Measurements from ENCODE around the gene ENPP5. TPM values are rescaled to one million over a fixed set of nuclear protein-coding genes. Genes with fewer than 3 reads are reported as not detected.

The ENPP5 gene
- total and polyA plus RNA-seq, 2 of the 4 experiments (the other 2 are of a cell fraction) = under 0.01 TPM; not detected in 1

- Histone ChIP-seq H2BK5ac (ENCODE audit: low read depth, low read length, poor library complexity, severe bottlenecking) (no peak overlapping the region), H4K91ac (ENCODE audit: insufficient read depth, low read depth, low read length) (no peak overlapping the region), H2AK5ac (ENCODE audit: low read depth, low read length) (no peak overlapping the region), H3K18ac (ENCODE audit: low read depth, low read length) (no peak overlapping the region), H3K4me2 (ENCODE audit: low read depth, low read length) (no peak overlapping the region), H3K9me3 (ENCODE audit: control insufficient read depth, insufficient read depth, low read length) (no peaks in the 10 kb centered on the region), H2BK15ac (ENCODE audit: low read depth, low read length) (no peak overlapping the region), H2BK20ac (ENCODE audit: low read depth, low read length) (no peak overlapping the region), H3K4ac (ENCODE audit: low read depth, low read length) (no peak overlapping the region), H4K8ac (ENCODE audit: low read depth in 2 of 2, low read length in 2 of 2) (no peak overlapping the region), H4K5ac (ENCODE audit: low read depth, low read length) (no peak overlapping the region), H3K56ac (ENCODE audit: extremely low read depth, insufficient read depth, low read length) (no peak overlapping the region), H2AFZ (replicated peaks; ENCODE audit: low read length, poor library complexity) (no peak overlapping the region), H3K36me3 (ENCODE audit: control insufficient read depth, insufficient read depth, low read length) (no peaks in the 10 kb centered on the region), H2AK9ac (replicated peaks; ENCODE audit: low read depth, low read length, poor library complexity) (no peak overlapping the region), H3K23ac (ENCODE audit: low read depth, low read length) (no peak overlapping the region), H3K27ac (ENCODE audit: insufficient read depth, low read length) (no peak overlapping the region), H3K9me1 (ENCODE audit: insufficient read depth, low read length) (no peaks in the 10 kb centered on the region), H2BK120ac (ENCODE audit: low read depth, low read length) (no peak overlapping the region), H3K14ac (replicated peaks; ENCODE audit: low read depth, low read length) (no peak overlapping the region), H3K4me1 (ENCODE audit: control insufficient read depth, insufficient read depth, low read length) (no peaks in the 10 kb centered on the region), H3K4me3 (ENCODE audit: insufficient read depth, low read depth, low read length) (no peak overlapping the region), H3K27me3 (ENCODE audit: control insufficient read depth, insufficient read depth, low read length) (no peaks in the 10 kb centered on the region), H4K20me1 (ENCODE audit: insufficient read depth, low read length) (no peaks in the 10 kb centered on the region), H3K79me1 (ENCODE audit: low read depth in 1 of 2, low read length in 2 of 2) (no peaks in the 10 kb centered on the region), H3K9ac (ENCODE audit: low read depth, low read length) (no peak overlapping the region)
- DNase-seq = no peak
- ChIA-PET CTCF (no interaction called here), POLR2A (ENCODE audit: unreplicated experiment) (no interaction called here)
- BruUV-seq (replicated peaks) = no TSS peak
- dilution Hi-C loops (cut with HindIII; ENCODE audit: low sequenced_read_pairs, unreplicated experiment) (no loop called here), in situ Hi-C loops (cut with MboI; ENCODE audit: low sequenced_read_pairs) (no loop called here), intact Hi-C loops (cut with micrococcal nuclease) (no loop called here)
- WGBS, 2 experiments (ENCODE audit: extremely low coverage in 2 of 2, insufficient read length in 1 of 2) = no CpG with 5 or more reads among the region's 4 CpGs
- TF ChIP-seq CTCF (conservative IDR thresholded peaks at IDR 0.05; ENCODE audit: low read depth, low read length) = no peak
- no peak for TF ChIP-seq MAFK (IDR thresholded peaks at IDR 0.05; ENCODE audit: low read depth, low read length)
- TF ChIP-seq, protein P1, sequence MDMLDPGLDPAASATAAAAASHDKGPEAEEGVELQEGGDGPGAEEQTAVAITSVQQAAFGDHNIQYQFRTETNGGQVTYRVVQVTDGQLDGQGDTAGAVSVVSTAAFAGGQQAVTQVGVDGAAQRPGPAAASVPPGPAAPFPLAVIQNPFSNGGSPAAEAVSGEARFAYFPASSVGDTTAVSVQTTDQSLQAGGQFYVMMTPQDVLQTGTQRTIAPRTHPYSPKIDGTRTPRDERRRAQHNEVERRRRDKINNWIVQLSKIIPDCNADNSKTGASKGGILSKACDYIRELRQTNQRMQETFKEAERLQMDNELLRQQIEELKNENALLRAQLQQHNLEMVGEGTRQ (IDR thresholded peaks at IDR 0.05; ENCODE audit: low read depth, low read length) = no peak
- no peak for TF ChIP-seq POLR2A (IDR thresholded peaks at IDR 0.05; ENCODE audit: low read depth, low read length)
- TF ChIP-seq CHD1 (IDR thresholded peaks at IDR 0.05; ENCODE audit: low read depth, low read length) = no peak
- no peak for TF ChIP-seq CEBPB (IDR thresholded peaks at IDR 0.05; ENCODE audit: low read depth, low read length)
- TF ChIP-seq MXI1 (IDR thresholded peaks at IDR 0.05; ENCODE audit: borderline replicate concordance, low read depth, low read length) = no peak
- TF ChIP-seq RFX5 (IDR thresholded peaks at IDR 0.05; ENCODE audit: low read depth, low read length) = no peak
- no peak for TF ChIP-seq RAD21 (IDR thresholded peaks at IDR 0.05; ENCODE audit: low read length)
- TF ChIP-seq RCOR1 (IDR thresholded peaks at IDR 0.05; ENCODE audit: insufficient replicate concordance, low read length) = no peak
- no peak for TF ChIP-seq SMC3 (IDR thresholded peaks at IDR 0.05; ENCODE audit: low read depth, low read length)
- no peak for ATAC-seq (ENCODE audit: low read depth)
Observed at GRCh38 chr6:46189726-46190125, 18.9 kb upstream of the ENPP5 start.
